NCI-H748 (cell line): Measurements from ENCODE around the gene TDRD6.
"Not testable (repeated sequence)": the region's sequence is repeated elsewhere in the genome, so short reads cannot be mapped to it uniquely, and the experiment has no call there.

Experiments
- DNase-seq: peaks from one replicate; lab custom pipeline; 2025; ENCODE audit not compliant: unreplicated experiment; lab: John Stamatoyannopoulos, UW

Gene TDRD6

DNA sequence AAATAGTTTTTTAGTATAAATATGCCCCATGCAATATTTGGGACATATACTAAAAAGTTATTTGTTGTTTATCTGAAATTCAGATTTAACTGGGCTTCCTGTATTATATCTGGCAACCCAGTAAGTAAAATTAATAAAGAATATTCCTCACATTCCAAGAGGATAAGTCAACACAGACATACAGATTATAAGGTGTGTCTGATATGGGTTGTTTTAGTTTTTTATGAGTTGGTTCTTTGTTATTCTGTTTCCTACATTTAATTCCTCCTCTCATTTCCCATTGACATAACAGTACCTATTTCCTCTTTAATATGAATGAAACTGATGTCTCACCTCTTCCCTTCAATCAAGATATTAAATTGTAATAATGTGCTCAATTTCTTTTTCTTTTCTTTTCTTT lies 49.2 kb downstream of the TDRD6 start:
- DNase-seq = no peak

DNA sequence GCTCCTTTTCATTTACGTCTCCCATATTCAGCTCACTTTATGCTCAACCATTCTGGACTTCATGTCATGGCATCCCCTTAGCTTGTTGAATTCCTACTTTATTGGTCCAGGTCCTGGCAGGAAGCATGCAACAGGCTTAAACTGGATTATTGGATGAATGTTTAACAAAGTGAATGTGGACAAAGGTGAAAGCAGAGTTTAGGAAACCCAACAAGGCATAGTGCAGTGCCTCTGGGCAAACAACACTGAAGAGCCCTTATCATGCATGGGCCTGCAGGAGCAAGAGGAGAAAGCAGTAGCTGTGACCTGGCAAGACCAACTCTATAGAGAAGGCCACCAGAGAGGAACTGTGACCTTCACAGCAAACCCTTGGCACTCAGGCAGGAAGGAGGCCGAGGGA lies 53.8 kb downstream of the TDRD6 start:
- DNase-seq = no peak

DNA sequence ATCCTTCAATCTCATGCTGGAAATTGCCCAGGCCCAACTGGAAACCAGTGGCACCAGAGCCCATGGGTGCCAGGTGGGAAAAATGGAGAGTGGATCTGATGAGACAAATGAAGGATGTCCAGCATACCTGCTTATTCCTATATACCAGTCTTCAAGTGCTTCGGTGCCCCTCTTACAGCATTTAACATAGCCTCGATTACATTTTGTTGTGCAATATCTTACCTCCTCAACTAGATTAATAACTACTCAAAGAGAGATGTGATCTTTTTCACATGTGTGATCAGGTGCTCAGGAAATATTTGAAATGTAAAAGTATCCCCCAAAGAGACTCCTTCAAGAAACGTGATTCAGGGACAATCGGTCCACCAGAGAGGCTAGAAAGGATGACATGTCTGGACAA lies 54.2 kb downstream of the TDRD6 start:
- DNase-seq = no peak

DNA sequence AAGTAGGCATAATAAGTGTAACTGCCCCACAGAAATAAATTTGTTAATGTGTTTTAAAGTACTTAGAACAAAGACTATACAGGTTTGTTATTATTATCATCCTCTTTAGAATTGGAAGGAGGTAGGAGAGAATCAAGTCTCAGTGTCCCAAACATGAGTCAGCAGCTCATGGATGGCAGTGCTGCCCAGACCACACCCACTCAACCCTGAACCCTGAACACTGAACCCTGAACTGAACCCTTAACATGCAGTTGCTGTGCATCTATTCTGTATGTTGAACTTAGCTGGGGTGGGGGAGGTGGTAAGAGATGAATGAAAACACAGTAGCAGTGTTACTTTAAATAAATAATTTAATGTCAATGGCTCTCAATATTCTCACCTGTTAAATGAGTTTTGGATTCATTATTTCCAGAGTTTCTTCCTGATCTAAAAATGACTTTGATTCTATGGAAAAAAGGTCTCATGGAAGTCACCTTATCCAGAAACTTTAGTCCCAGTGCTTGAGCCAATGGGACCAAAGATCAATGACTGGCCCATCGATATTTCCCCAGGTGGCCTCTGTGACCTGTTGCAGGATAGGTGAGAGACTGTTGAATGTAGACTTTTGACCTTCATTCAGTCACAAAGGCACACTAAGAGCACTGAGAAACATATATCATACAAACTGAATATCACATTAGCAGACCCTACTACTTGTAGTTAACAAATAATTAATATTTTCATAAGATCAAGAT lies 55.9 kb downstream of the TDRD6 start:
- DNase-seq = no peak

DNA sequence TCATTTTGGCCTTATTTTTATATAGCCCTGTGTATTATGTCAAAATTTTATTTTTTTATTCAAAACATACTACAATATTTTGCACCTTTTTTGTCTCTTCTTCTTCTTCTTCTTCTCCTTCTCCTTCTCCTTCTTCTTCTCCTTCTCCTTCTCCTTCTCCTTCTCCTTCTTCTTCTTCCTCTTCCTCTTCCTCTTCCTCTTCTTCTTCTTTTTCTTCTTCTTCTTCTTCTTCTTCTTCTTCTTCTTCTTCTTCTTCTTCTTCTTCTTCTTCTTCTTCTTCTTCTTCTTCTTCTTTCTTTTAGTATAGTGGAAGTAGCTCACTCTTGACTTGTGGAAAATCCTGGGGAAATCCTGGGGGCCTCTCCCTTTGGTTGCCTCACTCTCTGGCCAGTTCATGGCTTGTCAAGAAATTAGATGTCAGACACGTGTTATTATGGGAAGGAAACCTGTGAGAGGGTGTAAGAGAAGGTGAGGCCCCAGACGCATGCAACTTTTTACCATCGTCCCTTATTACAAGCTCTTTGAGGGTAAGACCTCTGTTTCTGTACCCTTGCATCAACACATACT lies 56.6 kb downstream of the TDRD6 start:
- DNase-seq = not testable (repeated sequence)

DNA sequence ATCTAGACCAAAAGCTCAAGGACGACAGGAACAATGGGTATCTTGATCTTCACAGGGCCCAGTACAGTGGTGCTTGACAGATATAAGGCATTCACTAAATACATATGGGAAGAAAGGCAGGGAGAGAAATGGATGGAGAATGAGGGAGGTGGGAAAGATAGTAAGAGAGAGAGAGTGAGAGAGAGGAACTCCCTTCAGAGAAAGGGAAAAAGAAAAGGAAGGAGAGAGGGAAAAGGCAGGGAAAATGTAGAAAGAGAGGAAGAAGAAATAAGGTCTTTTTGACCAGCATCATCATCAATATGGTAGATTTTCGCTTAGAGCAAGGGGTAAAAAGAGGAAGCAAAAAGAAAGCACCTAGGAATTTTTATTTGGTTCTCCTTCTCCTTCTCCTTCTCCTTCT lies 58.3 kb downstream of the TDRD6 start:
- no peak for DNase-seq

DNA sequence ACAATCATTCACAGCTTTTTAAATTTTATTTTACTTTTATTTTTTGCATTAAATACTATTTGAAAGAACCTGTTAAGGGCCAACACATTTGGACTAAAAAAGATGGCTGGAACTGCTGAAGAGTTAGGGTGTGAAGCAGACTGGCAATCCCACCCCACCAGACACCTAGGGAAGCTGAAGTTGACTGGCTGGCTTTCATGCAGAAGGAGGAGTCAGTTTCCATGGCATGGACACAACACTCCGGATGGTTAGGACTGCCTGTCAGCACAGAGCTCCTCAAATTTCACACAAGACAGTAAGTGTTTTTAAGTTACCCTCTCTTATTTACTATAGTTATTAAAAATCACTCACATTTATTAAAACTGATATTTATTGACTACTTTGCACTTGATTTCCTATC lies 59.0 kb downstream of the TDRD6 start, which contains the start of gene ANKRD66:
TSS of gene ANKRD66 (plus strand) at position 238 of the 400 bp plus-strand sequence. CDS start 5,016 bp downstream, outside the sequence.
- DNase-seq = peak; percentile 36

DNA sequence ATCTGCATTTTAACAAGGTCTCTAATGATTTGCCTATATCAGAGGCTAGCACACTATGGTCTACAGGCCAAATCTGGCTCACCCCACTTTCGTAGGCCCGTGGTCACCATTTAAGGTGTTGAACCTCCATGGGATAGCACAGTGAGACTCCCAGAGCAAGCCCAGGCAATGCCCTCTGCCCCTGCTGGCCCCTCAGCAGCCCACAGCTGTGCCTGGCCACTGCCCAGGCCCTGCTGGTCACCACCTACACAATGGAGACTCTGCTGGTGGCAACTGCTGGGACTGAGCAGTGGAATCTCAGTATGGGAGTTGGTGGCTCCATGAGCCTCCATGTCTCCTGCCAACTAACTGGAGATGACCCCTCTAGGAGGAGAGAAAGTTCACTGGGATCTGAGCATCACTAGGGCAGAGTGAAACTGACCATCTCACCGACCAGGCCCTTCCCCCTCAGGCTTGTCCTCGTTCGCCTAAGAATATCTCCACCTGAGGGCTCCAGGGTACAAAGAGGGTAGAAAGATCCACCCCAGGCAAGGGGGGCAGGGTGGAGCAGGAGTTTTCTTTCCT lies 61.3 kb downstream of the TDRD6 start:
- no peak for DNase-seq

DNA sequence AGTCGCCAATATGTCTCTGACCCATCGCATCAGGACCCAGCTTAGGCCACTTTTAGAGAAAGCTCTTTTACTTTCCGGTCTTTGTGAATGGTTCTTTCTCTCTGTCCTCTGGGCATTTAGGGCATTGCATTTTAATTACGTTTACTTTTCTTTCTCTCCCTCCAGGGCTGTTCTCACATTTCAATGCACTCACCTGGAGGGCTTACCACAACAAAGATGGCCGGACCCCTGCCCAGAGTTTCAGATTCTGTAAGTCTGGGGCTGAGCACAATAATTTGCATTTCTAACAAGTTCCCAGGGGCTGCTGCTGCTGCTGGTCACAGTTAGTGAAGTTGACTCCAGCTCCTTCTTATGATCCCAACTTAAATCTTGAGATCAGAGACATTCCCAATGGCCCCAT lies 62.0 kb downstream of the TDRD6 start:
- DNase-seq = peak; percentile 53

DNA sequence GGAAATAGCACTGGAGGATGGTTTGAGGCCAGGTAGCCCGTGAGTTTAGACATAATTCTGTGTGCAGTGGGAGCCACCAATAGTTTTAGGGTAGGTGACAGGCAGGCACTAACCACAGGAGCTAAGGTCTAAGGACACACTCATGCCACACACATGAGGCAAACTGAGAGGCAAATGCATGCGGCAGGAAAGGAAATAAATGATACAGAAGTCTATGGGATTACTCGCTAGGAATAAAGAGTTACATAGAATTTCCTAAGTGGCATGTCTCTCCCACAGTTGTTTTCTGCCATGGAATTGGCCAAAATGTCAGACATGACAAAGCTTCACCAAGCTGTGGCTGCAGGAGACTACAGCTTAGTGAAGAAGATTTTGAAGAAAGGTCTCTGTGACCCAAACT lies 64.0 kb downstream of the TDRD6 start:
- no peak for DNase-seq
